Fibroblast of skin of left biceps (primary cell): ENCODE data around the gene GOLGA6L10.
"Not testable (repeated sequence)": the region's sequence is repeated elsewhere in the genome, so short reads cannot be mapped to it uniquely, and the experiment has no call there.

ENCODE experiments used
- DNase-seq, 2 experiments: peaks; one replicate each; pipeline ENCODE4 v3.0.0-alpha.2; 2013; ENCODE audit warnings: low read depth in 2 of 2

The GOLGA6L10 gene

GRCh38 chr15:82317516-82317915 lies 31.8 kb downstream of the GOLGA6L10 start:
- not testable (repeated sequence) for DNase-seq

DNA sequence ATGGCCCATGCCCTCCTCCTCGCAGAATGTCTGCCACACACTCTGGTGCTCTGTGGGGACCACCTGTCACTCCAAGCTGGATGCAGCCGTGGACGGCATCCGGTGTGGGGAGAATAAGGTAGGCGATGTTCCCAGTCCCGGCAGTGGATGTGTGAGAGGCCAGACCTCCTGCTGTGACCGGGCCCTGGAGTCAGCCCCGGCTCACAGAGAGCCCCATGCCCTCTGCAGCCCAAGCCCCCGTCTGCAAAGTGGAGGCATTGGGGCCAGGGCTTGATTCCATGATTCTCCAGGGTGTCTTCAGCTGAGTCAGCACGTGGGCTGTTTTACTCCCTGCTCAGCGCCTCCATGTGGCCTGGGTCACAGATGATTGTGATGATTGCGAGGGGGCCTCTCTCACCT lies 32.2 kb downstream of the GOLGA6L10 start:
- DNase-seq = no peak

DNA sequence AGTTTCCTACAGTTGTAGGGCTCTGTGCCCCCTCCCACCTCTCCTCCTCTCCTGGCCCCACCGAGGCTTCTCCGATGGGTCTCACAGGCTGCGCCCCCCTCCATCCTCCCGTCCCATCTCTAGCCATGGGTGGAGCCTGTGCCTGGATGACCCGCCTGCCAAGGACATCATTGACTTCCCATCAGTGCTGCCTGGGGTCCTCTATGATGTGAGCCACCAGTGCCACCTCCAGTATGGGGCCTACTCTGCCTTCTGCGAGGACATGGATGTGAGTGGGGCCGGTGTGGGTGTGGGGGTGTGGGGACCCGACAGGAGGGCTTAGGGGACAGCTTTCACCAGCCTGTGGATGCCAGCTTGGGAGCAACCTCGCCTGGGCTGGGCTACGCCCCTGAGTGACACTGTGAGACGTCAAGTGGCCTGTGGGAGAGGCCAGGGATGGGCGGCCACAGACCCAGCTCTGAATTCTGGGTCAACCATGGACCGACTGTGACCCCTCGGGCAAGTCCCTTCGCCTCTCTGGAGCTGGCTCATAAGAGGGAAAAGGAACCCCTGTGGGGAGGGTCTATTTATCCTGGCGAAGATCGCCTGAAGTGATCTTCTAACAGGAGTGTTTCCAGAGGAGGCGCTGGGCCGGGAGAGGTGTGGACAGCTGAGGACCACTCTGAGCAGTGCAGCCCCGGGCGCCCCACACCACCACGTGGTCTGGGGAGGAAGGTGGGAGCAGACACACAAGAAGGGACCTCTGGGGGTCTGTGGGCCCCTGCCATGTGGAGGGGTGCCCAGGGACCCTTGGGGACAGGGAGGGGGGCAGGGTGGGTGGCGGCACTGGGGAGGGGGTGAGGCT lies 32.8 kb downstream of the GOLGA6L10 start:
- DNase-seq = not testable (repeated sequence)

- DNase-seq = no peak
These were observed 33.6 kb downstream of the GOLGA6L10 start for GRCh38 chr15:82315519-82316246.

DNA sequence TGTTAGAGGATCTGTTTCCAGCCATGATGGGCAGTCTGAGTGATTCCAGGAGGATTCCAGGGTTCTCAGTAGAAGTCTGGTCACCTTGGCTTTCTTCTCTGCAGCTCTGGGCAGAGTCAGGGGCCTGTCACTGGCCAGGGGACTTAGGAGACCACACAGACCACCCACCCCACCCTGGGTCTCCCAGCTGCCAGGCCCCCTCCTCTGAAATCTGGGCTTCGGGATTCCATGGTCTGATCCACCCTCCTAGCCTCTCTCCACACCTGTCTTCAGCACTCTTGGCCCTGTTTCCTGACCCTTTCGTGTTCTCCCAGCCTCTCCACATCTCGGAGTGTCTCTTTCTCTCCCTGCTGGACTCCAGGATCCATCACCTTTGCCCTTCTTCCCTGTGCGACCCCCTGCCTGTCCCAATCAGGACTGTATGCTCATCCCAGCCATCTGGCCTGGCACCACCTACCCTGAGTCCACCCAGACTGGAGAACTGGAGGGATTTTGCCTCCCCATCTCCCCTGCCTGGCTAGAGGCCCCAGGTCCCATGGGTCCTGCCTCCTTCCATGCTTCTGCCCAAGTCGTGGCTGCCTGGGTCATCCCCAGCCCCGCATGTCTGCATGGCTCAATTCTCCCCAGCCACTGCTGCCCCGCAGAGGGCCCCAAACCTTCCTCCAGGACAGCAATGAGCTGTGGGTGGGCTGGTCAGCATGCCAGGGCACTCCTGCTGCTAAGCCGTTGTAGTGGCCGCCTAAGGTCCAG lies 34.3 kb downstream of the GOLGA6L10 start:
- DNase-seq = no peak

GRCh38 chr15:82313951-82314768 lies 35.1 kb downstream of the GOLGA6L10 start:
- DNase-seq = not testable (repeated sequence)

GRCh38 chr15:82313446-82313845 lies 35.8 kb downstream of the GOLGA6L10 start:
- DNase-seq = no peak

DNA sequence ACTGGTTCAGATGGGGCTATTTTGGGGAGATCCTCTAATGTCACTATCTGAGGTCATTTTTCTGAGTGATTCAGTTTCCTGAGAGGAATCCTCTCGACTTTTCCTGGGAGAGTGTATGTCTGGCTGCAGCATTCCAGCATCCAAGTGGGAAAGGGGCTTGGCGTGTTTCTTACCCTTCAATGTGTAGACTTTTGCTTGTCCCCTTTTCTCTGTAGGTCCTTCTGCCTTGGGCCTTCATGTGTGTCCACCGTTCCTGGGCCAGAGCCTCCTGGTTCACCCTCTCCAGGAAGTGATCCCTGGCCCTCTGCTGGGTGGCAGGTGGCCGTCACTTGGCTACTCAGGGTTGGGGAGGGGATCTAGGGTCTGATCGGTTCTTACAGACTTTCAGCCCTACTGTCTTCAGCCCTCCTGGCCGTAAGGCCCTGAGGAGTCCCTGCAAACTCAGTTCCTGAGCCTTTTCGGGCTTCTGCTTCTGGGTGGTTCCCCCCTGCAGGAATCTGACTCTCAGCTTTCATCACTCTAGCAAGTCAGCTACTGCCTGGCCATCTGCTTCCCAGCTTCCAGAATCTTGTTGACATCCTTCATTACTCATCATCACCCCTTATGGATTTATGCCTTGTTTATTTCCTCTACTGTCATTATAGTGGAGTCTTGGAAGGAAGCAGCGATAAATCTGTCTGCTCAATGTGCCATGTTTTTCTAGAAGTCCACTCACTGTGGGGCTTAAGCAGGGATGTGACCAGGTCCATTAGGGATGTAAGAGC lies 36.5 kb downstream of the GOLGA6L10 start:
- peak; percentile 42 to 47 for DNase-seq

DNA sequence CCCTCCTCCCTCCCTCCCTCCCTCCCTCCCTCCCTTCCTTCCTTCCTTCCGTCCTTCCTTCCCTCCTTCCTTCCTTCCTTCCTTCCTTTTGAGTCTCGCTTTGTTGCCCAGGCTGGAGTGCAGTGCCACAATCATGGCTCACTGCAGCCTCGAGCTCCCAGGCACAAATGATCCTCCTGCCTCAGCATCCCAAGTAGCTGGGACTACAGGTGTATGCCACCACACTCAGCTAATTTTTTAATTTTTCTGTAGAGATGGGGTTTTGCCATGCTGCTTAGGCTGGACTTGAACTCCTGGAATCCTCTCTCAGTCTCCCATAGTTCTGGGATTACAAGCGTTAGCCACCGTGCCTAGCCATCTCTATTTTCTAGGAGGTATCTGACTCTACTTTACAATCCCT lies 38.0 kb downstream of the GOLGA6L10 start:
- not testable (repeated sequence) for DNase-seq

GRCh38 chr15:82309802-82310201 lies 39.5 kb downstream of the GOLGA6L10 start:
- DNase-seq = no peak

DNA sequence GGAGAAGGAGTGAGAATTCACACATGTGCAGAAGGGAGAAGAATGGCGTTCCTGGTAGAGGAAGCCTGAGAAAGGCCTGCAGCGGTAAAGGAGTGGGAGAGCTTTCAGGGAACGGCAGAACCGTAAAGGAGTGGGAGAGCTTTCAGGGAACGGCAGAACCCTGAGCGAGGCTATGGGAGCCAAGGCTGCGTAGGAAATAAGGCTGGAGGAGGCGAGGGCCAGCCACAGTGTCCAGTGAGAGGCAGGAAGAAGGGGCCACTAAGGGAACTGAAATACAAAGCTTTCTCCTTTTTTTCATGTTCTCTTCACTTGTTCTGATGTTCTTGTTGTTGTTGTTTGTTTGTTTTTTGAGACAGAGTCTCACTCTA lies 41.6 kb downstream of the GOLGA6L10 start:
- DNase-seq = no peak

- no peak for DNase-seq
These were observed 42.2 kb downstream of the GOLGA6L10 start for GRCh38 chr15:82306791-82307713.

- no peak for DNase-seq
These were observed 43.6 kb downstream of the GOLGA6L10 start for GRCh38 chr15:82305621-82306048.

DNA sequence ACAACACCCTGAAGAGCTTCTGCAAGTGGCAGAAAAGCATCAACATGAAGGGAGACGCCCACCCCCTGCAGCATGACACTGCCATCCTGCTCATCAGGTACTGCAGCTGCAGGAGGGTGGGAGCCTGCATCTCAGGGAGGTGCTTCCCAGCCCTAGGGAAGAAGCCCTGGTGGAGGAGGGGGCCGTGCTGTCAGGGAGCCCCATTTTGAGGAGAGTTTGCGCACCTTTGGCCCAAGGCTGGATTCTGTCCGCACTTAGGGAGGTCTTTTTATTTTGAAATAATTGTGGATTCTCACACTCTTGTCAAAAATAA lies 44.5 kb downstream of the GOLGA6L10 start:
- no peak for DNase-seq

GRCh38 chr15:82303956-82304777 lies 45.1 kb downstream of the GOLGA6L10 start:
- no peak for DNase-seq

DNA sequence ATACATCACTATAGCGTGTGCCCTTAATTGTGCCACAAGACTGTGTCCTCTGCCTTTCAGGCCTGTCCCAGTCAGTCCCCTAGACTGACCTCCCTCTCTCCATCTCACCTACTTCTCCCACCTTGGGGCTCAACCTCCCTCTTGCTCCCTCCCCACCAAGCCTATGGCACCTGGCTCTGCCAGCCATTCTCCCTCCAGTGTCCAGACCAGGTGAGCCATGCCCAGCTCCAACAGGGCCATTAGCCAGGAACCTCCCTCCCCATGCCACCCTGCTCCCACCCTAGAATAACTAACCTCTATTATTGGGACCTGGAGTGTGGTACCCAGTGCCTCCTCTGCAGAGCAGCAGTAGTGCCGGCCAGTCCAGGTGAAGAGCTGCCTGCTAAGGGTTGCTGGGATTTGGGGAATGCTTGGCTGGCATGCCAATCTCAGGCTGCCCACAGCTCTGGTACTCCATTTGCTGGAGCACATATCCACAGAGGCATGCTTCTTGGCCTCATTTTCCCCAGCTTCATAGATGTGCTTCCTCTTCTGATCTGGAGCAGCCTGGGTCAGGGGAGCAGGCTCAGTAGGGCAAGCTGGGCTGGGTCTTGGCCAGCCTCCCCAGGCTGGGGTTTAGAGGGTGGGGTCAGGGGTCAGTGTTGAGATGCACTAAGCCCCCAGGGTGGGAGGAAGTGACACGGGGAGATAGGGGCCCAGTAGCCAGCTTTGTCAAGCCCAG lies 47.8 kb downstream of the GOLGA6L10 start:
- DNase-seq = no peak

- DNase-seq = no peak
These were observed 48.4 kb downstream of the GOLGA6L10 start for GRCh38 chr15:82300883-82301282.

- DNase-seq = not testable (repeated sequence)
These were observed 48.9 kb downstream of the GOLGA6L10 start for GRCh38 chr15:82300326-82300725.
